GM18499 (cell line): Measurements from ENCODE around the gene TSSK6.

Source experiments
- ATAC-seq: cut with Tn5 transposase; IDR thresholded peaks from one replicate; pipeline ENCODE4 v1.9.1; 2021; ENCODE audit warnings: moderate number of reproducible peaks; ENCODE audit not compliant: insufficient read depth, unreplicated experiment

The TSSK6 gene

DNA sequence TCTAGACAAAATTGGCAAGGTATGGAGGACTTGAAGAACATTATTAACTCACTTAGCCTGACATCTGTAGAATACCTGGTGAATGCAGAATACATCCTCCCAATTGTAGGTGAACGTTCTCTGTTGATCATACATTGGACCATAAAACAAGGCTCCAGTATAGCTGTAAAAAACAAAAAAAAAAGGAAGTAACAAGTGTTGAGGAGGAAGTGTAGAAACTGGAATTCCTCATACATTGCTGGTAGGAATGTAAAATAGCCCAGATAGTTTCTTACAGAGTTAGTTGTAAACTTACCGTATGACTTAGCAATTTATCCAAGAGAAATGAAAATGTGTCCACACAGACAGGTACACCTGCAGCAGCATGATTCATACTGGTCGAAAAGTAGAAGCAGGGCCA, 44.8 kb downstream of the TSSK6 start:
- no peak for ATAC-seq

DNA sequence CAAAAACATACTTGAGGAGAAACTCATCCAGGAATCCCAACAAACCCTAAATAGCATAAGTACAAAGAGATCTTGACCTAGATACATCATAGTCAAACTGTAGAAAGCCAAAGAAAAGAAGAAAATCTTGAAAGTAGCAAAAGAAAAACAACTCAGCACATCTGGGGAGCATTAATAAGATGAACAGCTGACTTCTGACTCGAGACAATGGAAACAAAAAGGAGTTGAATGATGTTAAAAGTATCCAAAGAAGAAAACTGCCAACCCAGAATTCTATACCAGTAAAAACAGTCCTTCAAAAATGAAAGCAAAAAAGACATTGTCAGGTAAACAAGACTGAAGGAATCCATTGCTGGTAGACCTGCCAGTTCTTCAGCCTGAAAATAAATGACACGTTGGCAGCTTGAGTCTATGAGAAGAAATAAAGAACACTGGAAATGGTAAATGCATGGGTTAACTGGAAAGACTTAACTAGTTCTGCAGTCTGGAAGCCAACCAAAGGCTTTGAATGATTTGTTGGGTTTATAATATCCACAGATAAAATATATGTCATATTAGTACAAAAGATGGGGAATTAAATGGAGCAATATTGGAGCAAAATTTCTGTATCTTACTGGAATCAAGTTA, 46.8 kb downstream of the TSSK6 start:
- ATAC-seq: no peak

DNA sequence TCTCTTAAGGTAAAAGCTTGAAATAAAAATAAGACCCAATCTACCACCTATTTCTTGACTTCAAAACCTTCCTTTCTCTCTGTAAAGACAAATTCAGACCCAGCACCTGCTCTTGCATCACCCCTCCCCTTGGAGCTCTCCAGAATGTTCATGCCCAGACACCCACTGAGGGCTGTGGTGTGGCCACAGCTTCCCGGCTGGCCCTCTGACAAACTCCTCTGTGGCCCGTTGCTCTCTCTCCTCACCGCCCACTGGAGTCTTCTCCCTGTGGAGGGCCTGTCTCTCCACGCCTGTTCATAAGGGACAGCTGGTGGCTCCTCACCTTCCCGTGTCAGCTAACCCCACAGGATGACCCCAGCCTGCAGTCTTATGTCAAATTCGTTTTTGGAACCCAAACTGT, 49.1 kb downstream of the TSSK6 start:
- no peak for ATAC-seq

DNA sequence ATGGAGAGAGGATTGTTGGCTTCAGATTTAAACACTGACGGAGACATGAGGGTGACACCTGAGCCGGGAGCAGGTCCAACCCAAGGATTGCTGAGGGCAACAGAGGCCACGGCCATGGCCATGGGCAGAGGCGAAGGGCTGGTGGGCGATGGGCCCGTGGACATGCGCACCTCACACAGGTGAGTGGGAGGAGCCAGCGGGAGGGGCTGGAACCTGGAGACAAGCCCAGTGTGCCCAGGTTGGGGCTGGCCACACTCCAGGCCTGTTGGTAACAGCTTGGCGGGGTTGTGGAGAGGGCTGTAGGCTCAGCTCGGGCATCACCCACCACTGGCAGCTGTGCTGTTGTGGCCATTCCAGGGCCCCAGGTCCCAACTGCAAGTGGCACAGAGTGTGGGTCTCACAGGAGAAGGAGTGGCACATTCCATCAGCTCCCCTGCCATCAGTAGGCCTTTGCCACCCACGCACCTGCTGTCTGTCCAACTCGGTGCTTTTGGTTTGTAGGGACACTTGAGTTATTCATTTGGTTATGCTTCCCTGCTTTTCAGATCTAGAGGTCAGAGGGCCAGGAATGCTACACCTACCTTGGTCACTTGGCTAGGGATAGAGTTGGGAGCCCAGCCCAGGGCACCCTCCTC, 49.8 kb downstream of the TSSK6 start:
- ATAC-seq: no peak

DNA sequence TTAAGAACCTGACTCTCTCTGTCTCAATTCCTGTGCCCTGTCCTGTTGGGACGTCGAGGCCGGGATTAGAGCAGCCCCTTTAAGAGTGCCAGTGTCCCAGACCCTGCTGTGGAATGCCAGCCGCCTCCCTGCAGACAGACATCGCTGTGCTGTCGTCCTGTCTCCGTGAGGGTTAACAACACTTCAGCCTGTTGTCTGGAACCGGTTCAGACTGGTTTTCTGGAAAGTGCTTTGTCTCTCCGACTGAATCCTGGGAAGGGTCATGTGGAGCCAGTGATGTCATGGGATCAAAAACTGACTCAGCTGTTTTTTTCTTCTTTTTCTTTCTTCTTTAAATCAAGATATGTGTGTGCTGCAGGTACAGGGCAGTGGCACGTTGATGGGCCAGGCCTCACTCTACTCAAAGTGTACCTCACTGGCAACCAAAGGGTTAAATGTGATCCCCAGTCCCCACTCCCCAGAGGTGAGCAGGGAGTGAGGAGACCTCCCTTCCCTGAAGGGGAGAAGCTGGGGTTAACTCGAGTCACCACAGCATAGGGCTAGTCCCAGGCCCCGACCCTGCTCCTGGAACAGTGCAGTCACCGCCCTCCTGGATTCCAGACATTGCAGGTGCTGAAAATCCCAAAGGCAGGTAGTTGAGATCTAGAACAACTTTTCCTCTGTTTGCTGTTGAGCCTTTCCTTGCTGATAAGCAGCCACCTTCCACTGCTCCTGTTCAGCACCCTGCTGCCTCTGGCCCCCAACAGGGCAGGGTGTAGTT, 50.8 kb downstream of the TSSK6 start:
- no peak for ATAC-seq
